ENCODE measurements around the gene COL5A1.

- no peak for TF ChIP-seq CTCF (conservative IDR thresholded peaks at IDR 0.05)
- no peak for TF ChIP-seq ZFX (IDR thresholded peaks at IDR 0.05)
These were observed 53.1 kb downstream of the COL5A1 start for GRCh38 chr9:134694714-134695113.

Measured in C4-2B (cell line).